Activated CD4-positive, alpha-beta T cell treated with anti-CD3 and anti-CD28 coated beads for 1 hour (primary cell): Measurements from ENCODE around the gene DPF3.

Source experiments
- DNase-seq: peaks from one replicate; pipeline ENCODE4 v3.0.0-alpha.2; 2020

DPF3 gene

GRCh38 chr14:72790887-72791566 is 102.9 kb downstream of the DPF3 start:
- no peak for DNase-seq

- no peak for DNase-seq
These were observed 104.8 kb downstream of the DPF3 start for GRCh38 chr14:72788972-72789728.

DNA sequence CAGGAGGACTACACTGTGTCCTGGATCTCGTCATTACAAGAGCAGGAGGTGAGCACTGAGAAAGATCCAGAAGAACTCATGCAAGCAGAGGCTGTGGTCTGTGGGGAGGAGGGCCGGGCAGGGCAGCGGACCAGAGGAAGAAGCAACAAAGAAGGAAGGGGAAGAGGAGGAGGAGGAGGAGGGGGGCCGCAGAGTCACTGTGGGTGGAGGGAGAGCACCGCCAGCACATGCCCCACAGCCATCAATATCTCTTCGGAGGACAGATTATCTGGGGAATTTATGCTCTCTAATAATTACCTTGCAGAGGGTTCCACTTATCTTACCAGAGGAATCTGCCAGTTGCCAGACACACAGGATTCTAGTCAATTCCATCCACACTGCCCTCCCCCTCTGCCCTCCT is 105.6 kb downstream of the DPF3 start:
- DNase-seq = no peak

- DNase-seq = no peak
These were observed 106.1 kb downstream of the DPF3 start for GRCh38 chr14:72787841-72788240.

- DNase-seq = no peak
These were observed 107.2 kb downstream of the DPF3 start for GRCh38 chr14:72786378-72787350.

GRCh38 chr14:72783741-72784140 is 110.2 kb downstream of the DPF3 start:
- DNase-seq = no peak

DNA sequence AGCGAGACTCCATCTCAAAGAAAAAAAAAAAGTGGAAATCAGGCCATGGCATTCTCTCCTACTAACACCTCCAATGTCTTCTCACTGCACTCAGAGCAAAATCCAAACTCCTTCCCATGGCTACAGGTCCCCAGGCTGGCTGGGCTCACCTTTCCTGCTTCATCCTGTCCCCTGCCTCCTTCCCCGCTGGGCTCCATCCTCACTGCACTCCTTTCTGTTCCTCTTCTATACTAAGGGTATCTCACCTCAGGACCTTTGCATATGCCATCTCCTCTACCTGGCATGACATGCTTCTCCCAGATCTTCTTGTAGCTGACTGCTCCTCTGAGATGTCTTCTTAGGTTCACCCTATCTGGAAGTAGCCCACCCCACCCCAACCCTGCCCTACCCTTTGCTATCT is 111.1 kb downstream of the DPF3 start:
- no peak for DNase-seq

- DNase-seq = no peak
These were observed 112.1 kb downstream of the DPF3 start for GRCh38 chr14:72781561-72782508.

- no peak for DNase-seq
These were observed 113.2 kb downstream of the DPF3 start for GRCh38 chr14:72780751-72781150.

- no peak for DNase-seq
These were observed 114.2 kb downstream of the DPF3 start for GRCh38 chr14:72779679-72780078.

- no peak for DNase-seq
These were observed 116.3 kb downstream of the DPF3 start for GRCh38 chr14:72777636-72778035.

GRCh38 chr14:72776701-72777261 is 117.1 kb downstream of the DPF3 start:
- no peak for DNase-seq

DNA sequence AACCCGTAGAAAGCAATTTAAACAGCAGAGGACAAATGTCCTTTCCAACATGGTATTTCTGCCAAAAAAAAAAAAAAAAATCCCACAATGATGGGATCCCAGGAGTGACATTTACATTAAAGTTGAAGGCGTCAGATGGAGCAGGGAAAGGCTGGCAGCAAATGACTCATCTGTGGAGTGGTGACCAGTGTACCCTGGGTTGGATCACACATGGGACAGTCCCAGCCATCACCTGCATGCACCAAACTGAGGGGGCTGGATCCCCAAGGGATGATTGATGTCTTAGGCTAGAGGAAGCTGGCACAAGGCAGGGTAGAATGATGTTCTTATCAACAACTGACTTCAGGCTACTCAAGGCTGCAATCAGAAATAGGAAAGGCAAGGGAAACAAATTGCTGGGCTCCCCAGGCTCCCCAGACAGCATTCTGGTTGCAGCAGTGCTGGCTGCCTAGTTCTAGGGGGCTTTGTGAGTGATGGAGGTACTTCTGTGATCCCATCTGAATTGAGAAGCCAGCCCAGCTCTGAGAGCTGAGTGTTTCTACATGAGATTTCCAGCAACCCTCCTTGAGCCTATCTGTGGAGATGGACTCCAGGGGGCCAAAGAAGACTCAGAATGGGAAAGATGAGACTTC is 117.9 kb downstream of the DPF3 start:
- no peak for DNase-seq

- no peak for DNase-seq
These were observed 118.8 kb downstream of the DPF3 start for GRCh38 chr14:72774894-72775620.

DNA sequence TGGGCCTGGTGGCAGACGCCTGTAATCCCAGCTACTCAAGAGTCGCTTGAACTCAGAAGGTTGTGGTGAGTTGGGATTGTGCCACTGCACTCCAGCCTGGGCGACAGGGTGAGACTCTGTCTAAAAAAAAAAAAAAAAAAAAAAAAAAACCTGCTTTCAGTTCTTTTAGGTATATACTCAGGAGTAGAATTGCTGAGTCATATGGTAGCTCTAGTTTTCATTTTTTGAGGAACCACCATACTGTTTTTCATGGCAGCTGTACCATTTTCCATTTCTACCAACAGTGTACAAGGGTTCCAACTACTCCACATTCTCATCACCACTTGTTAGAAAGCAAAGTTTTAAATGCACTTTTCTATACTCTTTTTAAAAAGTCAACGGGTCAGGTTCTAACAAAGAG is 119.8 kb downstream of the DPF3 start:
- DNase-seq = no peak

DNA sequence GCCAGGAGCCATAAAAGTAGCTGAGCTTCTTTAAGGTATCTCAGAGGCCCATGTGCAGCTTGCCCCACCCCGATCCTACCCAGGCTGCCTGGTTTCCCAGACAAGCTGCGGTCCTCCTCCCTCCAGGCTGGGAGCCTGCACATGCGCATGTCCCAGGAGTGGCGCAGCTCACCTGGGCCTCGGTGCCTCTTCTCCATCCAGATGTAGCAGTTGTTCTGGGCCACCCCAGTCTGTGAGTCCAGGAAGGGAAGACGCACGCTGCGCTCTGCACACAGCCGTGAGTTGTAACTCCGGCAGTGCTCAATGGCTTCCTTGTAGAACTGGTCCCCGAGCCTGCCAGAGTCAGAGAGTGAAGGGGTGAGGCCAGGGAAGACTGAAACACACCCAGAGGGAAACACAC is 122.3 kb downstream of the DPF3 start:
- no peak for DNase-seq

- DNase-seq = no peak
These were observed 127.6 kb downstream of the DPF3 start for GRCh38 chr14:72766296-72766695.

DNA sequence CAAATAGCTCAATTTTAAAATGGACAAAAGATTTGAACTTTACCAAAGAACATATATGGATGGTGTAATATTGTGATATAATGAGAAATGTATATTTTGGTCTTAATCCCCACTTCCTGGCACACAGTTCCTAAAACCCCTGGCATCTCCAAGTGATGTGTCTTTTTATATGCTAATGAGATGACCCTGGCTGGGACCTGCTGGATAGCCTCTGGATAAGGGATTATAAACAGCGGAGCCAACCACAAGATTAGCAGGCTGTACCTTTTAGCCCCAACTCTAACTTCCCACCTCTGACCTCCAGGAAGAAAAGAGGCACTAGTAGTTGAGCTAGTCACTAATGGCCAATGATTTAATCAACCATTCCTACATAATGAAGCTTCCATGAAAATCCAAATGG is 130.0 kb downstream of the DPF3 start:
- DNase-seq = no peak

DNA sequence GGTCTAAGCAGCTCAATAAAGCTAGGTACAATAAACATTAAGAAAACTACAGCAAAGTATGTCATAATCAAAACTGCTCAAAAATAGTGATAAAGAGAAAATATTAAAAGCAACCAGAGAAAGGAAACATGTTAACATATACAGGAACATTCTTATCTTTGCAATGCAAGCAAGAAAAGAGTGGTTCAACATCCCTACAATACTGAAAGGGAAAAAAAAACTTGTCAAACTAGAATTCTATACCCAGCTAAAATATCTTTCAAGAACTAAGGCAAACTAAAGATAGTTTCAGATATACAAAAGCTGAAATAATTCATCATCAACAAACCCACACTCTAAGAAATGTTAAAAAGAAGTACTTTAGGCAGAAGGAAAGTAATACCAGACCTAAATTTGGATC is 134.2 kb downstream of the DPF3 start:
- no peak for DNase-seq

- DNase-seq = no peak
These were observed 134.9 kb downstream of the DPF3 start for GRCh38 chr14:72758993-72759392.

DNA sequence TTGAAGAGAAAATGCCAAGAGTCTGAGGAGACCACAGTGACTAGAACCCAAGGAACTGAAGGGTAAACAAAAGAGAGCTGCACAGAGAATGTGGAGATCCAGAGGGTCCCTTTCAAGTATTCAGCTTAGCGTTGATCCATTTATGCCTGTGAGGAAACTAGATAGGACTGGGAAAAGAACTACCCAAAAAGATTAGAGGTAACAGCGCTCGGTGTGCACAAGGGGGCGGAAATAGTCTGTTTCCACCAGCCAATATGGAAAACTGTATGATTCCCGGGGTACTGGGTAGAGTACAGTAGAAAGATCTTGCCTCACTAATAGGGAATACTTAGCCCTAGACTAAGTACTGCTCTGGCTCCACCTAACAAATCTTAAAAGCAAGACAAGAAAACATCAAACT is 135.5 kb downstream of the DPF3 start:
- no peak for DNase-seq
